Measurements from ENCODE around the gene PNLDC1.
"Not testable (repeated sequence)": the region's sequence is repeated elsewhere in the genome, so short reads cannot be mapped to it uniquely, and the experiment has no call there.

PNLDC1 gene

GRCh38 chr6:159788753-159789376 lies 11.2 kb upstream of the PNLDC1 start:
- DNase-seq: no peak

GRCh38 chr6:159789377-159790148 lies 10.5 kb upstream of the PNLDC1 start, which contains the start of gene TCP1:
TCP1 (minus strand) TSS chr6:159789602; CDS start chr6:159789468, 134 bp downstream.
- DNase-seq: peak; percentile 98

GRCh38 chr6:159790149-159790955 lies 9.7 kb upstream of the PNLDC1 start, which contains the start of gene MRPL18:
MRPL18 (plus strand) TSS chr6:159790467; CDS start chr6:159790588, 121 bp downstream.
- peak; percentile 76 for DNase-seq

- DNase-seq: no peak
Measured at GRCh38 chr6:159790956-159791598, 9.0 kb upstream of the PNLDC1 start.

- DNase-seq: not testable (repeated sequence)
Measured at GRCh38 chr6:159794976-159795375, 5.1 kb upstream of the PNLDC1 start.

GRCh38 chr6:159797554-159797953 lies 2.5 kb upstream of the PNLDC1 start:
- DNase-seq: no peak

- DNase-seq: no peak
Measured at GRCh38 chr6:159801935-159802334, 1.9 kb downstream of the PNLDC1 start.

- DNase-seq: no peak
Measured at GRCh38 chr6:159804504-159804903, 4.4 kb downstream of the PNLDC1 start.

GRCh38 chr6:159805440-159806020 lies 5.5 kb downstream of the PNLDC1 start:
- DNase-seq: no peak

- no peak for DNase-seq
Measured at GRCh38 chr6:159806021-159806458, 6.0 kb downstream of the PNLDC1 start.

GRCh38 chr6:159807150-159807858 lies 7.2 kb downstream of the PNLDC1 start:
- DNase-seq: no peak

- DNase-seq: no peak
Measured at GRCh38 chr6:159808647-159809046, 8.6 kb downstream of the PNLDC1 start.

- DNase-seq: no peak
Measured at GRCh38 chr6:159809149-159809548, 9.1 kb downstream of the PNLDC1 start.

- no peak for DNase-seq
Measured at GRCh38 chr6:159813781-159814180, 13.7 kb downstream of the PNLDC1 start.

- no peak for DNase-seq
Measured at GRCh38 chr6:159815410-159815809, 15.3 kb downstream of the PNLDC1 start.

GRCh38 chr6:159816775-159817174 lies 16.7 kb downstream of the PNLDC1 start:
- DNase-seq: not testable (repeated sequence)

GRCh38 chr6:159817951-159818739 lies 18.1 kb downstream of the PNLDC1 start:
- DNase-seq: no peak

- DNase-seq: no peak
Measured at GRCh38 chr6:159819098-159819497, 19.0 kb downstream of the PNLDC1 start.

- no peak for DNase-seq
Measured at GRCh38 chr6:159819932-159820640, 20.0 kb downstream of the PNLDC1 start.

GRCh38 chr6:159821122-159821521 lies 21.0 kb downstream of the PNLDC1 start:
- DNase-seq: no peak

Data from activated T-cell treated with anti-CD3 and anti-CD28 coated beads for 4 hours (primary cell).